ENCODE results near the gene FRYL.
"Not testable (repeated sequence)": the region's sequence is repeated elsewhere in the genome, so short reads cannot be mapped to it uniquely, and the experiment has no call there.

FRYL gene

GRCh38 chr4:48746608-48747362, 33.3 kb downstream of the FRYL start:
- FAIRE-seq (no peak), DNase-seq (ENCODE audit: low spot score) (no peak)

GRCh38 chr4:48745223-48745622, 34.9 kb downstream of the FRYL start:
- not testable (repeated sequence) for DNase-seq (ENCODE audit: low spot score); FAIRE-seq

- peak; percentile 64 for FAIRE-seq
- DNase-seq (ENCODE audit: low spot score), result no peak
These were observed 37.7 kb downstream of the FRYL start for GRCh38 chr4:48742412-48742811.

GRCh38 chr4:48739560-48740019, 40.5 kb downstream of the FRYL start:
- FAIRE-seq (peak; percentile 97), DNase-seq (ENCODE audit: low spot score) (peak; percentile 72)

- FAIRE-seq (no peak), DNase-seq (ENCODE audit: low spot score) (no peak)
These were observed 41.2 kb downstream of the FRYL start for GRCh38 chr4:48738856-48739255.

GRCh38 chr4:48728906-48729496, 51.1 kb downstream of the FRYL start:
- FAIRE-seq; DNase-seq (ENCODE audit: low spot score): not testable (repeated sequence)

- DNase-seq (ENCODE audit: low spot score) (peak; percentile 42), FAIRE-seq (peak; percentile 82)
These were observed 52.2 kb downstream of the FRYL start for GRCh38 chr4:48727666-48728459.

- DNase-seq (ENCODE audit: low spot score) (no peak), FAIRE-seq (no peak)
These were observed 54.7 kb downstream of the FRYL start for GRCh38 chr4:48725414-48725813.

- DNase-seq (ENCODE audit: low spot score) (no peak), FAIRE-seq (no peak)
These were observed 57.3 kb downstream of the FRYL start for GRCh38 chr4:48722509-48723446.

- no peak for DNase-seq (ENCODE audit: low spot score)
- no peak for FAIRE-seq
These were observed 59.6 kb downstream of the FRYL start for GRCh38 chr4:48720459-48720858.

- DNase-seq (ENCODE audit: low spot score), result no peak
- FAIRE-seq, result no peak
These were observed 61.1 kb downstream of the FRYL start for GRCh38 chr4:48718818-48719465.

- not testable (repeated sequence) for FAIRE-seq; DNase-seq (ENCODE audit: low spot score)
These were observed 63.8 kb downstream of the FRYL start for GRCh38 chr4:48716285-48716684.

GRCh38 chr4:48710446-48711209, 69.5 kb downstream of the FRYL start:
- FAIRE-seq (no peak), DNase-seq (ENCODE audit: low spot score) (no peak)

- DNase-seq (ENCODE audit: low spot score) (no peak), FAIRE-seq (no peak)
These were observed 70.2 kb downstream of the FRYL start for GRCh38 chr4:48709901-48710300.

- no peak for FAIRE-seq
- no peak for DNase-seq (ENCODE audit: low spot score)
These were observed 71.5 kb downstream of the FRYL start for GRCh38 chr4:48708610-48709009.

- FAIRE-seq, result peak; percentile 31
- DNase-seq (ENCODE audit: low spot score), result no peak
These were observed 73.3 kb downstream of the FRYL start for GRCh38 chr4:48706736-48707135.

- no peak for DNase-seq (ENCODE audit: low spot score)
- peak; percentile 67 for FAIRE-seq
These were observed 74.5 kb downstream of the FRYL start for GRCh38 chr4:48705609-48706008.

GRCh38 chr4:48704091-48704802, 75.8 kb downstream of the FRYL start:
- FAIRE-seq (no peak), DNase-seq (ENCODE audit: low spot score) (no peak)

GRCh38 chr4:48699475-48699874, 80.6 kb downstream of the FRYL start:
- no peak for FAIRE-seq
- peak; percentile 16 for DNase-seq (ENCODE audit: low spot score)

Measured in RCC 7860 (cell line).